HG03378 (cell line): ENCODE data around the gene CWF19L2.
"Not testable (repeated sequence)": the region's sequence is repeated elsewhere in the genome, so short reads cannot be mapped to it uniquely, and the experiment has no call there.

Experiments
- ATAC-seq: cut with Tn5 transposase; IDR thresholded peaks from one replicate; pipeline ENCODE4 v1.9.1; 2021; ENCODE audit warnings: mild to moderate bottlenecking, moderate library complexity; ENCODE audit not compliant: unreplicated experiment

CWF19L2 gene

GRCh38 chr11:107457558-107458271 lies at the start of gene CWF19L2:
Gene CWF19L2, minus strand, starts transcription at chr11:107457825. Its CDS starts 9 bp downstream, at chr11:107457816.
- ATAC-seq, result peak; percentile 94

DNA sequence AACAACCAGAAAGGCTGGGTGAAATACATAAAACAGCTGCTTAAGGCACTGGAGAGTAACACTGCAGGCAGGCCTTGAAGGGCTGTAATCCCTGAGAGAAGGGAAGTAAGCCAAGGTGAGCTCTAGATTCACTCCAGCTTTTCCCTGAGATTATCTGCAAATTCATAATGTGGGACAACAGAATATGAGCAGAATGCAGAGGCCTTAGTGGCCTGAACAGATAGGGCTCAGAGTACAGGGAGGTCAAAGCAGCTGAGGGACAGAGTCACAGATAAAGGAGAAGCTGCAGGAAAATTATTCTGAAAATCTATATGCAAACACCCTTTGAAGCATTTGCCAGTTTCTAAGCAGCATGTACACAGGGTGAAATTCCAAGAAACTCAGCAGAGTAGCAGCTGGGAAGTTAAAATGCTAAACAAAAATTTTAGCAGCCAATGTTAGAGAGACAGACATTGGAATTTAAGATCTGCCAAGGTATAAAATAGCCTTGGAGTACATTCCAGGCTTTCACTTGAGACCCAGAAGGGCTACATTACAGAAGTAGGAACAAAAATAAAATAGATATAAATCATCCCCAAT lies 48.1 kb upstream of the CWF19L2 start:
- ATAC-seq, result no peak

DNA sequence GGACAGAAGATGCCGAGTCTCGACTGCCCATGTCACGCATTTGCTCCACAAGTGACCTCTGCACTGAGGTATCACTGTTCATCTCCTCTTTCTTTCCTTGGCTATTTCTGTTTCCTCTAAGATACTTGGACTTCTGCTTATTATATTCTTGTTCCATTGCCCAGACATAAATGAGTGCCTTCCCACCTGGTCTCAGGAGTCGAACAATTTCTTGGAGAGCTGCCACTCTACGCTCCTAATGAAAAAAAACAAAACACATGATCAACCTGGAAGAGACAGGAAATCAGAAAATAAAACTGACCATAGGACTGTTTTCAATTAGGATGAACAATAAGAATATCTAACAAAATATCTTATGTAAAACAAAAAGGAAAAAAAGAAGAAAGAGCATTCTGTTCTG lies 47.4 kb upstream of the CWF19L2 start:
- no peak for ATAC-seq

DNA sequence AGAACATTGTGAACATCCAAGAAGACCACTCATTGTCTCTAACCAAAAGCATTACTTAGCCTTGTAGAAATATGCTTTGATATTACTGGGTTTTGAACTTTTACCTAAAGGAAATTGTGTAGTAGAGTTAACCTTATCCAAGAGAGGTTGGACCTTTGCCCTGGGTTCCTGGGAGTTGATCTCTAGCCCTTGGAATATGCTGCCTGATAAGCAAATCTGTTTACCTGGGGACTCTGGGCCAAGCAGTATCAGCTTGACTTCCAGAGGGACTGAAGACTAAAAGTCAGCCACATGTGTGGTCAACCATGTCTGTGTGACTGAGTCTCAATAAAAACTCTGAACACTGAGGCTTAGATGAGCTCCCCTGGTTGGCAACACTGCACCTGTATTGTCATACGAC lies 44.1 kb upstream of the CWF19L2 start:
- no peak for ATAC-seq

DNA sequence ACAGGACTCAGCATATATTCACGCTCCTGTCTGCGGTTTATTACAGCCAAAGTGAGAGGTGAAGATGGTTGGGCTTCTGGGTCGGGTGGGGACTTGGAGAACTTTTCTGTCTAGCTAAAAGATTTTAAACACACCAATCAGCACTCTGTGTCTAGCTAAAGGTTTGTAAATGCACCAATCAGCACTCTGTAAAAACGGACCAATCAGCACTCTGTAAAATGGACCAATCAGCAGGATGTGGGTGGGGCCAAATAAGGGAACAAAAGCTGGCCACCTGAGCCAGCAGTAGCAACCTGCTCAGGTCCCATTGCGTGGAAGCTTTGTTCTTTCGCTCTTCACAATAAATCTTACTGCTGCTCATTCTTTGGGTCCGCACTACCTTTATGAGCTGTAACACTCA lies 39.7 kb upstream of the CWF19L2 start:
- not testable (repeated sequence) for ATAC-seq

DNA sequence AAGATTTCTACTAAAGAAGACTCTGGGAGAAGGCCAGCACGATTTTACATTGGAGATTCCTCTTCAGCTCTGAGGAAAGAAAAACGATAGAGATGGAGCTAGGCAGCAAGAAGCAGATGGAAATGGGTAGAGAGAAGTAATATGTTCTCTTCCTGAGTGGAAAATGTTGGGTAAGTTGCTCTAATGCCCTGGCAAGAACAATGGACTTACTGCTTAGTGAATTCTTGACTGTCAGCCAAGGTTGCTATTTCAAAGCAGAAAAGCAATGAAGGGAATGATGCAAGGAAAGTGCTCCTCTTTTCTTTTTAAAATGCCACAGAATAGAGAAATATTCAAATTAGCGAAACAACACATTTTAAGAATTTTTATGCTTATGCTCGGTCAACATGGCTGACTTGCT lies 38.4 kb upstream of the CWF19L2 start:
- no peak for ATAC-seq

GRCh38 chr11:107494055-107494454 lies 36.4 kb upstream of the CWF19L2 start:
- ATAC-seq, result no peak

DNA sequence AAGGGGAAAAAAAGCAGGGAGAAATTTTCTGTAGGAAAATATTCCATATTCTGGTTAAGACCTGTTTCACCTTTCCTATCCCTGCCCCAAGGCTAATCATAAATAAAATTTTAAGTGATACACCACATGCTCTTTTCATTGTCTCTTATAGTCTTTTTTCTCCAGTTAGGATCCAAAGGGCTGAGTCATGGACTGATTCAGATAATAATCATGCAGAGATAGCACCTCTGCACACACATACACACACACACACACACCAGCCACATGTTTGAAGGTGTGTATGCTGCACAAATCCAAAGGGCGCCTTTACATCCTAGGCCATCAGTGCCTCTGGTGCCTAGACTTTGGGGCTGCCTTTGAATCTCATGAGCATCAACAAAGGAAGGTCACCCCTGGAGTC lies 35.5 kb upstream of the CWF19L2 start:
- ATAC-seq, result no peak

DNA sequence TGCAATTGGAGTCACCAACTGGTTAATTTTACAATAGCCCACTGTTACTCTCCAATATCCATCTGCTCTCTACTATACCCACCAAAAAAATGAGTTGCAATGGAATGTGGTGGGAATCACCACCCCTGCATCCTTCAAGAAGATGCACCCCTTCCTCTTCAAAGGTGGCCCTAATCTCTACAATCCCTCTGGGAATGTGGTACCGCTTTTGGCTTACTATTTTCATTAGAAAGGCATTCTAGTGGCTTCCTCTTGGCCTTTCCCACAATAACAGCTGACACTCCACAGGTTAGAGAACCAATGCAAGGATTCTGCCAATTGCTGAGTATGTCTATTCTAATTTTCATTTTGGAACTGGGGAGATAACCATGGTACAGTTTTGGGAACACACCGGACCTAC lies 33.2 kb upstream of the CWF19L2 start:
- ATAC-seq, result no peak

DNA sequence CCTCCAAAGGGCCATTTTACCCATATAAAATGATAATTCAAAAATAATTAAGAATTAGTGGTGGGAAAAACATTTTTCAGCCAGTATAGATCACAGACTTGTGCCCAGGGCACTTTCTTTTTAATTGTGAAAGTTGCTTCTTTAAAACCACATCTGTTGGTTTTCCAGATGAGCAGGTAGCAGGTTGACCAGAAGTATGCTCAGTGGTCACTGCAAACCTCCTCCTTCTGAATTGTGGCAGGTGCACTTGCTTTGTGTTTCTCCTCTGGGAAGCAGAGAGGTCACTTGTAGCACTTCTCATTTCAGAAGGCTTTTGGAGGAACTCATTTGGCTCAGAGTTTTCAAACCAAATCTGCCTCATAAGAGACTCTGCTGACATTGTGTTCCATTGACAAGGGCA lies 24.6 kb upstream of the CWF19L2 start:
- no peak for ATAC-seq

DNA sequence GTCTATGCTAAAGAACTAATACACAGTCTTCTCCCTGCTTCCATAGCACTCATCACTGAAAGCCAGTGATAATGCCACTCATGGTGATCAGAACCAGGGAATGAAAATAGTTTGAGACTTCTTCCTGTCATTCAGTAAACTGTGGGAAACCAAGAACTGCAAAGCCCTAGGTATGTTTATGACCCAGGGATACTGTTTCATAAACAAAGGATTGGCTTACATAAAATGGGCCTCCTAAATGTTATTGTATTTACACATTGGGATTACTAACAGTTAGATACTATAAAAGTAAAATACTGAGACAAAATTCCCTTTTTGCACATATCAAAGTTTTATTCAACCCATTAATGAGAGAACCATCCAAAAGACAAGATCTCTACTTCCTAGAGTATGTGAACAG lies 21.3 kb upstream of the CWF19L2 start:
- no peak for ATAC-seq

DNA sequence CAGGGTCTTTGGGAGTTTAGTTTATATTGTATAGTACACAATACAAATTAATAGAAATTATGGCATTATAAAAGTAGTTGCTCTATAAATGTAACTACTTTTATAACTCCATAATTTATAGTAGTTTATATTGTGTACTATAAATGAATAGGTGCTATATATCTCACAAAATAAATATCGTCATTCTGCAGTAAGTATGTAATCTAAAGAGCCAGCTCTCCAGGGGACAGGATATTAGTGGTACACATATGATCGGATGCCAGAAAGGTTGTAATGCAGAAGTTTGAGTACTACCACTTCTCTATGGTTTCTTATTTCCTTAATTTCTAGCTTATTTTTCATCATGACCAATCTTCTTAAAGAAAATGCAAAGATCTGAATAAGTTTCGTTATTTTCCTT lies 20.2 kb upstream of the CWF19L2 start:
- ATAC-seq, result no peak

DNA sequence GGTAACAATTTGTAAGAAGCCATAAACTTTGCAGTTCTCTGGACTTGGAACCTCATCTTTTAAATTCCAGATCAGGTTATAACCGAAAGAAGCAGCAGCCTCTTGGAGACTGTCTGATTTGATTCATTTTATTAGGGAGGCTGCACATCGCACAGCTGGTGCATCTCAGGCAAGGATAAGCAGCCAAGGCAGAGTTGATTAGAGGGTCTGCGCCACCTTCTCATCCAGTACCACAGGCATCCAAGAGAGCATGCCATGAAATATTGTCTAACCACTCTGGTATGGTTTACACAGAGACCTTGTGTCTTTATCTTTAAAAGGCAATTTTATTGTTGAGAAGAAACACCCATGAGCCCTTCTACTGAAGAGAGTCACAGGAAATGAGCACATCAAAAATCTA lies 16.2 kb upstream of the CWF19L2 start:
- no peak for ATAC-seq

- no peak for ATAC-seq
Observed at GRCh38 chr11:107472966-107473365, 15.3 kb upstream of the CWF19L2 start.

GRCh38 chr11:107468596-107468995 lies 11.0 kb upstream of the CWF19L2 start:
- ATAC-seq, result no peak

GRCh38 chr11:107467696-107468095 lies 10.1 kb upstream of the CWF19L2 start:
- ATAC-seq, result no peak

DNA sequence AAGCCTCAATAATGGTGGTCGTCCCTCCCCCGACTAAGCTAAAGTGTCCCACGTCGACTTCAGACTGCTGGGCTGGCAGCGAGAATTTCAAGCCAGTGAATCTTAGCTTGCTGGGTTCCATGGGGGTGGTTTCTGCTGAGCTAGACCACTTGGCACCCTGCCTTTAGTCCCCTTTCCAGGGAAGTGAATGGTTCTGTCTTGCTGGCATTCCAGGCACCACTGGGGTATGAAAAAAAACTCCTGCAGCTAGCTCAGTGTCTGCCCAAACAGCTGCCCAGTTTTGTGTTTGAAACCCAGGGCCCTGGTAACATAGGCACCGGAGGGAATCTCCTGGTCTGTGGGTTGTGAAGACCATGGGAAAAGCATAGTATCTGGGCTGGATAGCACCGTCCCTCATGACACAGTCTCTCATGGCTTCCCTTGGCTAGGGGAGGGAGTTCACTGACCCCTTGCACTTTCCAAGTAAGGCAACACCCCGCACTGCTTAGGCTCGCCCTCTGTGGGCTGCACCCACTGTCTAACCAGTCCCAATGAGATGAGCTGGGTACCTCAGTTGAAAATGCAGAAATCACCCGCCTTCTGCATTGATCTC lies 8.7 kb upstream of the CWF19L2 start:
- not testable (repeated sequence) for ATAC-seq

DNA sequence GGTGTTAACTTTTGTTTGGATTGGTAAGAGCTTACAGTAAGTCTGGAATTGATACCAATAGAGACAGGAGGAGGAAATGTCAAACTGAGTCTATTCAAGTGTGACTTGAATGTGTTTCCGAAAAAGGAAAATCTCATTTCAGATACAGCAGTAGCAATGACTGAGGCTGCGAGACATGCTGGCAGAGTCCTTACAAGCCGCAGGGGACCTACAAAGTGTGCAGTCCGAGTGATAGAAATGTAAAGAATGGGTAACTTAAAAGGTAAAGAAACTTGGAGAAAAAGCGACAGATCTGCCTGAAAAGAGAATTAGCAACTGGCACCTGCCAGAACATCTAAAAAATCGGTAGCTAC lies 444 bp downstream of the CWF19L2 start:
- peak; percentile 44 for ATAC-seq

- ATAC-seq, result no peak
Observed at GRCh38 chr11:107453594-107454286, 3.9 kb downstream of the CWF19L2 start.

GRCh38 chr11:107446822-107447431 lies 10.7 kb downstream of the CWF19L2 start:
- no peak for ATAC-seq

- ATAC-seq, result no peak
Observed at GRCh38 chr11:107442715-107443215, 14.9 kb downstream of the CWF19L2 start.
